22Rv1 (cell line): ENCODE measurements around the gene GPC5.

Experiments
- ZFX ChIP-seq: fragments of 450-650 bp; IDR thresholded peaks from 2 replicates; pipeline ENCODE4 v1.6.1; 2017; ENCODE audit warnings: antibody characterized with exemption, borderline replicate concordance
- TF ChIP-seq, protein P1 (sequence below): fragments of 450-650 bp; IDR thresholded peaks from 2 replicates; pipeline ENCODE4 v1.5.1; 2017; ENCODE audit warnings: mild to moderate bottlenecking

DNA sequence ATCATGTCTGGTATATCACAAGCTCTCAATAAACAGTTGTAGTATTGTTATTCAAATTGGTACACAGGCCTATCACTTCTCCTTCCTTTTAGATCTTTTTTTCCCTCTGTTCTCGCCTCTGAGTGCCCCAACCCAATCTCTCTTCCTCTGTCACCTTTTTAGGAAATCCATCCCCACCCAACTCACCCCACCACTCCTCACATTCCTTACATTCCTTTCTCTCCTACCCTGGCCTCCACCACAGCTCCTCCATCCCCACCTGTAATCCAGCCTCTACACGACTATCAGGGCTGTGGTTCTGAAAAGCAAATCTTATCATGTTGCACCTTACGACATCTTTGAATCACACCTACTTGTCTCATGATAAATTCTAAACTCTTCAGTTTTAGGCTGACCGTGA, 1282.8 kb downstream of the GPC5 start:
- TF ChIP-seq, protein P1, sequence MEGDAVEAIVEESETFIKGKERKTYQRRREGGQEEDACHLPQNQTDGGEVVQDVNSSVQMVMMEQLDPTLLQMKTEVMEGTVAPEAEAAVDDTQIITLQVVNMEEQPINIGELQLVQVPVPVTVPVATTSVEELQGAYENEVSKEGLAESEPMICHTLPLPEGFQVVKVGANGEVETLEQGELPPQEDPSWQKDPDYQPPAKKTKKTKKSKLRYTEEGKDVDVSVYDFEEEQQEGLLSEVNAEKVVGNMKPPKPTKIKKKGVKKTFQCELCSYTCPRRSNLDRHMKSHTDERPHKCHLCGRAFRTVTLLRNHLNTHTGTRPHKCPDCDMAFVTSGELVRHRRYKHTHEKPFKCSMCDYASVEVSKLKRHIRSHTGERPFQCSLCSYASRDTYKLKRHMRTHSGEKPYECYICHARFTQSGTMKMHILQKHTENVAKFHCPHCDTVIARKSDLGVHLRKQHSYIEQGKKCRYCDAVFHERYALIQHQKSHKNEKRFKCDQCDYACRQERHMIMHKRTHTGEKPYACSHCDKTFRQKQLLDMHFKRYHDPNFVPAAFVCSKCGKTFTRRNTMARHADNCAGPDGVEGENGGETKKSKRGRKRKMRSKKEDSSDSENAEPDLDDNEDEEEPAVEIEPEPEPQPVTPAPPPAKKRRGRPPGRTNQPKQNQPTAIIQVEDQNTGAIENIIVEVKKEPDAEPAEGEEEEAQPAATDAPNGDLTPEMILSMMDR: no peak
- TF ChIP-seq ZFX: no peak
